Measurements from ENCODE around the gene HSD3B7.

DNA sequence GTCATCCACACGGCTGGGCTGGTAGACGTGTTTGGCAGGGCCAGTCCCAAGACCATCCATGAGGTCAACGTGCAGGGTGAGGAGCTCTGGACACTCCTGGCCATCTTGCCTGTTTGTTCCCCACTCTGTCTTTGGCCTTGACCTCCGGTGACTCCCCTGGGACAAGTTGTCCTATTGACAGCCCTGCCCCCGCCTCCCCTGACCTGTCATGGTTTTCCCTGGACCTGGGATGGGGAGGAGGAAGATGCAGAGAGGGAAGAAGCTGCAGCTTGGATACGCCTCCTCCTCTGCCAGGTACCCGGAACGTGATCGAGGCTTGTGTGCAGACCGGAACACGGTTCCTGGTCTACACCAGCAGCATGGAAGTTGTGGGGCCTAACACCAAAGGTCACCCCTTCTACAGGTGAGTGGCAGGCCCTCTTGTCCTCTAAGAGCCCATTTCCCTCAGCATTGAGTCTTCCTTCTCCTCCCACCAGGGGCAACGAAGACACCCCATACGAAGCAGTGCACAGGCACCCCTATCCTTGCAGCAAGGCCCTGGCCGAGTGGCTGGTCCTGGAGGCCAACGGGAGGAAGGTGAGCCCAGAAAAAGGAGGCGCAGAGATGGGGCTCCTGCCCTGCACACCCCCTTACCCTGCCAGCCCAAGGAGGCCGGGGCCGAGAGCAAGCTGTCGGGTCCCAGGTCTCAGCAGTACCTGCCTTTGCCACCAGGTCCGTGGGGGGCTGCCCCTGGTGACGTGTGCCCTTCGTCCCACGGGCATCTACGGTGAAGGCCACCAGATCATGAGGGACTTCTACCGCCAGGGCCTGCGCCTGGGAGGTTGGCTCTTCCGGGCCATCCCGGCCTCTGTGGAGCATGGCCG, 1.4 kb downstream of the HSD3B7 start:
- no peak for TF ChIP-seq CEBPB (IDR thresholded peaks at IDR 0.05)
- TF ChIP-seq CREB1 (IDR thresholded peaks at IDR 0.05; ENCODE audit: low read depth) = no peak
- no peak for TF ChIP-seq TAF1 (IDR thresholded peaks at IDR 0.05; ENCODE audit: low read depth)
- TF ChIP-seq RAD21 (IDR thresholded peaks at IDR 0.05; ENCODE audit: low read depth) = no peak
- no peak for TF ChIP-seq EGR1 (IDR thresholded peaks at IDR 0.05)
- no peak for TF ChIP-seq EP300 (IDR thresholded peaks at IDR 0.05; ENCODE audit: borderline replicate concordance)

All from Ishikawa (cell line).